Measurements from ENCODE around the gene RERG. TPM values are rescaled to one million over a fixed set of nuclear protein-coding genes. Genes with fewer than 3 reads are reported as not detected.

RERG gene
- total and polyA plus RNA-seq, 2 donors (not counting 3 experiments of a cell fraction or from before 2014, with no cell fraction given) = not detected

GRCh38 chr12:15243102-15243501 lies 21.9 kb upstream of the RERG start:
- intact Hi-C loops (cut with micrococcal nuclease) = no loop called here
- H3K9ac ChIP-seq (replicated peaks; ENCODE audit: extremely low read depth, insufficient read depth, low read length) = no peak overlapping the region
- TF ChIP-seq CTCF (IDR thresholded peaks at IDR 0.05; ENCODE audit: extremely low read depth in 1 of 2, insufficient read depth in 1 of 2, low read depth in 1 of 2, low read length in 2 of 2) = no peak
- no peak for TF ChIP-seq MAX (IDR thresholded peaks at IDR 0.05; ENCODE audit: insufficient read depth, insufficient read length)
- TF ChIP-seq MYC (IDR thresholded peaks at IDR 0.05; ENCODE audit: low read depth, low read length) = no peak
- TF ChIP-seq POLR2A (IDR thresholded peaks at IDR 0.05; ENCODE audit: low read depth, low read length) = no peak
- no peak for TF ChIP-seq POLR2AphosphoS5 (IDR thresholded peaks at IDR 0.05; ENCODE audit: insufficient read depth, low read depth, low read length)
- TF ChIP-seq GATA2 (IDR thresholded peaks at IDR 0.05; ENCODE audit: insufficient read depth, insufficient read length, low read depth, low read length) = no peak
- no peak for TF ChIP-seq EZH2 (IDR thresholded peaks at IDR 0.05; ENCODE audit: borderline replicate concordance, low read depth, low read length, severe bottlenecking)
- TF ChIP-seq FOS (IDR thresholded peaks at IDR 0.05; ENCODE audit: borderline replicate concordance, insufficient read depth, low read length) = no peak
- TF ChIP-seq JUN (IDR thresholded peaks at IDR 0.05; ENCODE audit: borderline replicate concordance, insufficient read depth, insufficient read length, low read depth) = no peak
- no peak overlapping the region for H2AFZ ChIP-seq (ENCODE audit: low read depth, low read length)
- no peak overlapping the region for H3K27ac ChIP-seq (ENCODE audit: insufficient read depth, low read depth, low read length)
- H3K9me1 ChIP-seq (replicated peaks; ENCODE audit: control insufficient read depth, extremely low read depth, insufficient read depth, low read length) = no peaks in the 10 kb centered on the region
- DNase-seq (ENCODE audit: low read depth, low spot score) (no peak), FAIRE-seq (no peak)
- no peak overlapping the region for H3K4me2 ChIP-seq (ENCODE audit: insufficient read depth, low read length)
- dilution Hi-C loops (cut with MboI; ENCODE audit: extremely low pct_ligation_motif_present, low sequenced_read_pairs) = no loop called here
- peaks cover 12 to 13% of the 10 kb centered on the region in 2 experiments for H3K27me3 ChIP-seq (ENCODE audit: control insufficient read depth in 2 of 2, insufficient read depth in 2 of 2, low read length in 2 of 2)
- POLR2A ChIA-PET = no interaction called here
- no peaks in the 10 kb centered on the region for H3K36me3 ChIP-seq (ENCODE audit: control insufficient read depth in 2 of 2, extremely low read depth in 1 of 2, insufficient read depth in 2 of 2, low read length in 2 of 2)
- BruUV-seq (replicated peaks) = no TSS peak
- H3K4me1 ChIP-seq (ENCODE audit: control insufficient read depth, extremely low read depth, insufficient read depth, low read length) = no peaks in the 10 kb centered on the region
- H4K20me1 ChIP-seq (replicated peaks; ENCODE audit: control insufficient read depth, extremely low read depth, insufficient read depth, low read length) = no peaks in the 10 kb centered on the region
- no peaks in the 10 kb centered on the region for H3K79me2 ChIP-seq (ENCODE audit: control insufficient read depth, insufficient read depth, low read length)
- H3K9me3 ChIP-seq (replicated peaks; ENCODE audit: control insufficient read depth, insufficient read depth, low read length) = no peaks in the 10 kb centered on the region
- no peak overlapping the region for H3K4me3 ChIP-seq (replicated peaks in 1 of 3; ENCODE audit: insufficient read depth in 1 of 3, low read depth in 1 of 3, low read length in 3 of 3)
- CTCF ChIA-PET = interaction anchor here (0.7 to 1.9 kb wide), 4 partner anchors 13 to 22 kb away, joined by 3 to 6 read pairs (median 4); partner anchors contain the start of gene RERG
